Ascending aorta (tissue), 2 donors: ENCODE data around the gene LGR4. TPM values are rescaled to one million over a fixed set of nuclear protein-coding genes. Genes with fewer than 3 reads are reported as not detected.

ENCODE experiments used
- DNase-seq, 2 donors: peaks; one replicate each; pipeline ENCODE4 v3.0.0-alpha.2; 2019; ENCODE audit warnings: low spot score in 2 of 2
- H3K27ac ChIP-seq, 2 donors: fragments of 200-600 bp; sonication (generic); one replicate each; pipeline ENCODE4 v1.5.1; 2016 to 2017; ENCODE audit warnings: mild to moderate bottlenecking in 1 of 2
- H3K27me3 ChIP-seq: fragments of 200-600 bp; sonication (generic); one replicate; pipeline ENCODE4 v1.5.1; 2017
- H3K36me3 ChIP-seq, 2 donors: fragments of 200-600 bp; sonication (generic); one replicate each; pipeline ENCODE4 v1.5.1; 2016
- H3K4me1 ChIP-seq, 2 donors: fragments of 200-600 bp; sonication (generic); one replicate each; pipeline ENCODE4 v1.5.1; 2016 to 2017; ENCODE audit warnings: mild to moderate bottlenecking in 1 of 2
- H3K4me3 ChIP-seq, 2 donors: fragments of 200-600 bp; sonication (generic); one replicate each; pipeline ENCODE4 v1.5.1; 2016 to 2017; ENCODE audit warnings: mild to moderate bottlenecking in 1 of 2
- H3K9me3 ChIP-seq, 2 donors: fragments of 200-600 bp; sonication (generic); one replicate each; pipeline ENCODE4 v1.5.1; 2016
- CTCF ChIP-seq, 3 experiments: fragments of 200-600 bp in 2 of 3; fragments of 450-650 bp in 1 of 3; sonication (generic) in 2 of 3; IDR thresholded peaks; one replicate each; pipeline ENCODE4 v1.5.1; 2016 to 2019; ENCODE audit warnings: antibody characterized with exemption in 3 of 3, mild to moderate bottlenecking in 1 of 3, moderate library complexity in 1 of 3
- intact Hi-C: fragments of 100-400 bp; cut with DNase I; formaldehyde crosslinking; loops from one replicate; pipeline ENCODE4 v1.15.1; 2023
- total RNA-seq: library from RNA; depleted of rRNA; stranded (reverse); fragments of >200 nt; gene quantifications from one replicate; pipeline ENCODE4 v1.1.0, GENCODE V29; 2016

LGR4 gene
- total RNA-seq, 1 donor from 2014 or later = 46.8 TPM

- Histone ChIP-seq H3K4me1 (peaks cover 0 to 4% of the 10 kb centered on the region in 2 donors), H3K4me3 (no peak overlapping the region), H3K9me3 (no peaks in the 10 kb centered on the region), H3K27ac (no peak overlapping the region), H3K36me3 (peaks cover 13 to 30% of the 10 kb centered on the region in 2 donors), H3K27me3 (no peaks in the 10 kb centered on the region)
- TF ChIP-seq CTCF (IDR thresholded peaks at IDR 0.05) = no peak
- intact Hi-C loops = no loop called here
- DNase-seq = no peak
These were observed 104.7 kb downstream of the LGR4 start for GRCh38 chr11:27367881-27368280.

- H3K36me3 ChIP-seq = peaks cover 7 to 10% of the 10 kb centered on the region in 2 donors
- no peak for DNase-seq
- H3K4me3 ChIP-seq = peak overlapping the region; percentile 69 to 86
- H3K9me3 ChIP-seq = no peaks in the 10 kb centered on the region
- intact Hi-C loops = loop anchor here (5.0 kb wide), 1 partner anchor 109 kb away; the partner anchor contains the start of gene LGR4
- peak overlapping the region in 1 of 2 donors; percentile 17 for H3K27ac ChIP-seq
- H3K4me1 ChIP-seq = peaks cover 0 to 6% of the 10 kb centered on the region in 2 donors
- H3K27me3 ChIP-seq = no peaks in the 10 kb centered on the region
- TF ChIP-seq CTCF (IDR thresholded peaks at IDR 0.05) = no peak
These were observed 108.9 kb downstream of the LGR4 start for GRCh38 chr11:27363576-27364117.

- Histone ChIP-seq H3K9me3 (no peaks in the 10 kb centered on the region), H3K27me3 (no peaks in the 10 kb centered on the region), H3K36me3 (peaks cover 4% of the 10 kb centered on the region in 2 donors), H3K27ac (peak within 1 kb of the TSS in 1 of 2 donors; percentile 17), H3K4me1 (peaks cover 0 to 6% of the 10 kb centered on the region in 2 donors), H3K4me3 (peak within 1 kb of the TSS; percentile 69 to 86)
- DNase-seq = peak; percentile 63 to 92
- intact Hi-C loops = loop anchor here (5.0 kb wide), 1 partner anchor 109 kb away; the partner anchor contains the start of gene LGR4
- no peak for TF ChIP-seq CTCF (IDR thresholded peaks at IDR 0.05)
These were observed 109.6 kb downstream of the LGR4 start, which contains the start of gene CCDC34 for GRCh38 chr11:27362749-27363575. TSS of gene CCDC34 (minus strand) at chr11:27363215. CDS start at chr11:27363194, 21 bp downstream.

GRCh38 chr11:27361649-27362431 is 110.8 kb downstream of the LGR4 start:
- peak overlapping the region in 1 of 2 donors; percentile 86 for H3K4me3 ChIP-seq
- H3K4me1 ChIP-seq = peaks cover 0 to 6% of the 10 kb centered on the region in 2 donors
- no peaks in the 10 kb centered on the region for H3K9me3 ChIP-seq
- no peak overlapping the region for H3K27ac ChIP-seq
- no peaks in the 10 kb centered on the region for H3K27me3 ChIP-seq
- no peak for DNase-seq
- intact Hi-C loops = loop anchor here (5.0 kb wide), 1 partner anchor 110 kb away; the partner anchor contains the start of gene LGR4
- no peak for TF ChIP-seq CTCF (IDR thresholded peaks at IDR 0.05)
- no peaks in the 10 kb centered on the region for H3K36me3 ChIP-seq

GRCh38 chr11:27358296-27358695 is 114.3 kb downstream of the LGR4 start:
- H3K36me3 ChIP-seq = no peaks in the 10 kb centered on the region
- H3K27me3 ChIP-seq = no peaks in the 10 kb centered on the region
- no peaks in the 10 kb centered on the region for H3K9me3 ChIP-seq
- peaks cover 0 to 2% of the 10 kb centered on the region in 2 donors for H3K4me1 ChIP-seq
- H3K4me3 ChIP-seq = no peak overlapping the region
- no peak for DNase-seq
- intact Hi-C loops = no loop called here
- H3K27ac ChIP-seq = no peak overlapping the region
- TF ChIP-seq CTCF (IDR thresholded peaks at IDR 0.05) = no peak
